ENCODE results near the gene NRXN3.

Gene NRXN3

DNA sequence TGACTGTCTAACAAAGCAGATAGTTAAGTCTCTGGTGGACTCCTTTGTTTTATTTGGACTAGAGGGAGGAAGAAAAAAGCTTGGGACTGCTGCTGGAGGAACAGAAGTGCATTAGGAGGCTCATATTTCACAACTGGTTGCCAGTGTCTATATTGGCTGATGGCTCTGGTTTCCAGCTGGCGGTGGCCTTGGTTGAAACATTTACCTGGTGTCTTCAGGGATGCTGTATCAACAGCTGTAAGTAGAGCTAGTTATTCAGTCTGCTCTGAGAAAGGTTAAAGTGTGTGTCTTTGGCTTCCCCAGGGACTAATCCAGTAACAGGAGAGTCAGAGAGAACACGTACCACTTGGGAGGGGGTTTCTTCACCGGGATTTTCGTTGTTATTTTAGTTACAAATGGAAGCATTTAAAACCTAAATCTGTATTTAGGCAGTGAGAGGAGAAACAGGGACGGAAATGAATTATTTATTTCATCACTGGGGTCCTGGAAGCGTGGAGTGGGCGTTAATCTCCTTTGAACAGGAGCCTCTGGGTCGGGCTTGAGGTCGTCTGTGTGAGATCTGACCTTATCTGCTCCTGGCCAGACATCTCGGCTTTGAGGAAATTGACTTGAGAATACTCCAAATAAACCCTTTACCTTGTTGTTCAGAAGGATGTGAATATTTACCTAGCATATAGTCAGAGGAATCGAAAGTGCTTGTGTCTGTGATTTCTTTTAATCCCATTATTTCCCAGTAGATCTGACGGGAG, 149.9 kb downstream of the NRXN3 start:
- DNase-seq (ENCODE audit: low read depth in 2 of 2): no peak

DNA sequence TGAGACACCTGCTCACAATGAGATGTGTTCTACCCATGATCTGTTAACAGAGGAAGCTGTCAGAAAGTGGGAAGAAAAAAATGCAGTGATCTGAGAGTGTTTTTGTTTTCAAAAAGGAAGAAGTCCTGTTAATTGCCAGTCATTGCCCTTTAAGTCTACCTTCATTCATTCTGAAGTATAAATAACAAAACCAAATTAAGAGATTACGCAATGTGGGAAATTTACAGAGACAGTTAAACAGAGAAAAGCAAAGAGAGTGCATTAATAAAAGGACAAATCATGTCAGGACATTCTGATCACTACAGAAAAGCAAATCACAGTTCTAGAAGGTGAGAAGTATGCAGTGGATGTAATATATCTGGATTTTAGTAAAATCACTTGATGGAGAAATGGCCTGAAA, 154.2 kb downstream of the NRXN3 start:
- no peak for DNase-seq (ENCODE audit: low read depth in 2 of 2)

DNA sequence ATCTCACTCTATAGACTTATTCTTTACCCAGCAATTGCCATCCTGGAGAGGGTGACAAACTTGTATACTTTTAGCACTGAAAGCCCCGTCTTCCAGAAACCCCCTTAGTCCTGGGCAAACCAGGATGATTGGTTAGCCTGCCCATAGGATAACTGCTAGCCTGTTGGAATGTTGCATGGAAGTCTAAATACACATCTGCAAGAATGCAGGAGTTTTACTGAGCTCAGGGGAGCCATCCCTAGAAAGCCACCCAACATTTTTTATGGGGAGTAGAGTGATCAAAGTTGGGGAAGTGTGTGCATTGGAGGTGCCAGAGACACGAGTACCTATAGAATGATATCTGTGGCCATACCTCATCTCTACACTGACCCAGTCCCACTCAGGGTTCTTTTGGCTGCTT, 155.7 kb downstream of the NRXN3 start:
- DNase-seq (ENCODE audit: low read depth in 2 of 2): no peak

DNA sequence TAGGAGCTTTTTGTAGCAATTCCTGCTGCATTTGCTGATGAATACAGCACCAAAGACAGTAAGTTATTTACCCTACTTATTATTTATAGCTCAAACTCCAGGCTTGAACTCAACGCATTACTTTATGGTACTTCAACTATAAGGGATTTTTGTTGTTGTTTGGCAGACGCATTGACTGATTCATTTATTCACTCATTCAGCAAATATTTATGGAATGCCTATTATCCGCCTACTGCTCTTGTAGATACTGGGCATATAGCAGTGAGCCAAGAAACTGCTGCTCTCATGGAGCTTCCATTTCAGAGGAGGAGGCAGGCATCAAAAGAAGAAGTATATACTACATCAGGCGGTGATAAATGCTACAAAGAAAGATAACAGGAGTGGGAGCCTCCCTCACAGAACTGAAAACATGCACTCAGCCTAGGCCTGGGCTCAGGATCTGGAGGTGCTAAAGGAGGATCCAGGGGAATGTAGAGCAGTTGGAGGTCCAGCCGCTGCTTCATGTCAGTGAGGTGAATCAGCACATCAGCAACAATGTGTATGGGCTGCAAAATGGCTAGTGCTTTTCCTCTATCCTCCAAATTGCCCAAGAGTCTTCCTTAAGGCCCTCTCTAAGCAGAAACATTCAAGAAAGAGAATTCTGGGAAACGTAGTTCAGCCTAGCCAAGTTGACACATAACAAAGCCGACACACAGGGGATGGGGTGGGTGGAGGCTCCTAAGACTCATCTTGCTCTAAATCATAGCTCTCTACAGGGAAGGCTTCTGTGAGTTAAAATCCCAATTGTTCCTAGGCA, 157.5 kb downstream of the NRXN3 start:
- DNase-seq (ENCODE audit: low read depth in 2 of 2): no peak

DNA sequence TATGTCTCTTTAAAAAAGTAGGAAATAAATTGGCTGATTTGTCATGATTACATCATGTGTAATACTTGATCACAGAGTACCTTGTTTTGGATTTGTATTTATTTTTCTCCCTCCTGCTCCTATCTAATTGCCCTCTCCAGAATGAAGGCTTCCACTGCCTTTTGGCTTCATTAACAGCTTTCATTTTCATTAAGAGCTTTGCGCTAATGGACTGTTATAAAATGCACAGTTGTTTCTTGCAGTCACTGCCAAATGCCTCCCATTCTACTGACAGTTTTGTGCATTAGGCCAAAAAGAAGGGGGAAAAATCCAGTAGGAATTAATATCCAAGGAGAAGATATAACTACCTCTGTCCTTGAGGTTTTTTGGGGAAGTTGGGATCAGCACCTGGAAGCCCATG, 159.2 kb downstream of the NRXN3 start:
- no peak for DNase-seq (ENCODE audit: low read depth in 2 of 2)

DNA sequence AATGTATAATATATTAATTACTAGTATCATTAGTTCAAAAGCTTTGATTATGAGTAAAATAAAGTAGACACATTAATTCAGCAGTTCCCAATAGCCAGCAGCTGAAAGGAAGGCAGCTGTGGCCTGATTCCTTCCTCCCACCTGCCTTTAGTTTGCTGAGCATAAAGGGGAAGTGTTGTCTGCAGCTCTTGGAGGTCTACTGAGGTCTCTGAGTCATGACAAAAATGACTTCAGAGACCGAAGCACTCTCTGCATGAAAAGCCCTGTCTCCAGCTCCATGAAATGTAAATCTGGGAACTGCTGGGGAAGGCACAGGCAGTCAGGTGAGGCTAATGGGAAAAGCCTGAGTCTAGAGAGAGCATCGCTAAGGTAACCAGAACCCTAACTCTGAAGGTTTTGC, 165.4 kb downstream of the NRXN3 start:
- DNase-seq (ENCODE audit: low read depth in 2 of 2): no peak

DNA sequence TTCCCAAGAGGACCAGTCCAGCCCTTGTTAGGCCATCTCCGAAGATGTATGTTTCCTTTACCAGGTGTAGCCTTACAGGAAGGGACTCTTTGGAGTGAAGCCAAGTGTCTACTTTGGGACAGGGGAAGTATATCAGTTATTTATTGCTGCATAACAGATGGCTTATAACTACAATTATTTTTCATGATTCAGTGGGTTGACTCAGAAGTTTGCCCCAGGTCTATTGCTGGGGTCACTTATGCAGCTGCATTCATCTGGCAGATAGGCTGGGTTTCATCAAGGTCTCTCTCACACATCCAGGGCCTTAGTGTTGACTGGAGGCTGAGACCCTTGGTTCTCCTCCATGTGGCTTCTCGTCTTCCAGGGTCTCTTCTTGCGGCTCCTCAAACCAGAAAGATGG, 170.1 kb downstream of the NRXN3 start:
- DNase-seq (ENCODE audit: low read depth in 2 of 2): no peak

DNA sequence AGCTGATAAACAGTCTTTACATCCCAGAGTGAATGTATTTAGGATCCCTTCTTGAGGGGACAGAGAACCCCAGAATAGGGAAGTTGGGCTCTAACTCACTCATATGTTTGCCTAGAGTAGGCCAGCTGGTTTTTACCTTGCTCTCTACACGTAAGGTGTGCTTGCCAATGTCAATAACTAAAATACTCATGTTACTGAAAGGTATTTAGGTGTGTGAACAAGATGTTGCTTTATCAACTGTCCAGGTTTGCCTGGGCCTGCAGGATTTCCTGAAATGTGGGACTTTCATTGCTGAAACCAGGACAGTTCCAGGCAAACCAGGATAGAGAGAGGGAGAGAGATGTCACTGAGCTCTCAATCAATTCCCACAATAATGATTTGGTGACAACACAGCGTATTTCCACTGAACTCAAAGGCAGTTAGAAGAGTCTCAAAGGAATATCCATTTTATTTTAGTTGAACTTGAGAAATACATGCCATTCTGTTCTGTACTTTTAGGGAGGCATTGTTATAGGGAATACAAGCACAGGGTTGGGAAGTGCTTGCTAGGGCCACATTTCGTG, 171.7 kb downstream of the NRXN3 start:
- DNase-seq (ENCODE audit: low read depth in 2 of 2): no peak

DNA sequence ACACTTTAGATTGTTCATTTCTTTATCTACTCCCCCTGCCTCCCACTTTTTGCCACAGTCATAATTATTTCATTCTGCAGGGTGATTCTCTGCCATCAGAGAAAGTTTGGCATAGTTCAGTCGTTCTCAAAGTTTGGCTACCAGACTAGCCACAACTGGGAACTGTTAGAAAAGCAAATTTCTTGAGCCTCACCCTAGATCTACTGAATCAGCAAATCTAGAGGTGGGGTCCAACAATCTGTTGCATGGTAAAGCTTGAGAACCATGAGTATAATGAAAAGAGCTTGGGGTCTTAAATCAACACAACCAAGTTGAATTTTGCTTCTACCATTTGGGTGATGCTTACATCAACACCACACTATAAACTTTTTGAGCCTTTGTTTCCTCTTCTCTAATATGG, 172.7 kb downstream of the NRXN3 start:
- no peak for DNase-seq (ENCODE audit: low read depth in 2 of 2)

DNA sequence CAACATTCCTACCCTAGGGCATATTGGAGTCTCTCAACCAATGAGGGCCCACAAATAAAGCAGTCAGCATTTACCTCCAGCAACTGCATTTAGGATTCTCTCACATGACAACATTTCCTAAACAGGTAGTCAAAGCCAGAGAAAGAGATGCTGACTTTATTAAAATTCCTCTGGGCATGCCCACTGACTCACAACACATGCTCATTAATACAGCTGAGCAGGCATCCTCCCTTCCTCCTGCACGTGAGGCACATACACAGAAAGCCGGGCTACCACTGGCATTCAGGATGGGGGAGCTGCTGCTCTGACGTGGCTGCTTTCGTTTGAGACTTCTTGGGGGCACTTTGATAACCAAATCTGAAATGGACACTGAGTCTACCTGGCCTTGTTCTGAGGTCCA, 174.1 kb downstream of the NRXN3 start:
- no peak for DNase-seq (ENCODE audit: low read depth in 2 of 2)

DNA sequence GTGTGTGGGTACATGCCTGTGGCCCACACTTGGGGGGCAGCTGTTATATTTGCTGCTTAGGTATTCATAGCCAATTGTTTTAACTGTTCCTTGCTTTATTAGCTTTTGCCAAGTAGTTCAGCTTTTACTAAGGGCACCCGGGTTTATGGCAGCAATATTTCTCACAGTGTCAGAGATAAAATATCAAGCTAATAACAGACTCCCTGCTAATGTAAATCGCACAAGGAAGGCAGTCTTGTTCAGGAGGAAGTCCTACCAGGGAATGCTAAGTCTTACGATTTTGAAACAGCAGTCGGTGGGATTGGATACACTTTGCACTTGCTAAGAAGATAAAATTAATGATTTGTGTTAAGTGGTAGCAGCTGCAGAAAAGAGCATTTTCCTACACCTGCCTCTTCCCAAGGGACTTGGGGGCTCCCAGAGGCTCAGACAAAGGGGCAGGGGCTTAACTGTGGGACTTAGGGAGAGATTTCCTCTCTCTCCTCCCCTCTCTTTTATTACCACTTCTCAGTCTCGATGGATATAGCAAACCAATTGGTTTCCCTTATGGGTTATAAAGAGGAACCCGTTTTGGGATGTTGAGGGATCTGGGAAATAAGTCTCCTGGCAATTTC, 175.1 kb downstream of the NRXN3 start:
- no peak for DNase-seq (ENCODE audit: low read depth in 2 of 2)

DNA sequence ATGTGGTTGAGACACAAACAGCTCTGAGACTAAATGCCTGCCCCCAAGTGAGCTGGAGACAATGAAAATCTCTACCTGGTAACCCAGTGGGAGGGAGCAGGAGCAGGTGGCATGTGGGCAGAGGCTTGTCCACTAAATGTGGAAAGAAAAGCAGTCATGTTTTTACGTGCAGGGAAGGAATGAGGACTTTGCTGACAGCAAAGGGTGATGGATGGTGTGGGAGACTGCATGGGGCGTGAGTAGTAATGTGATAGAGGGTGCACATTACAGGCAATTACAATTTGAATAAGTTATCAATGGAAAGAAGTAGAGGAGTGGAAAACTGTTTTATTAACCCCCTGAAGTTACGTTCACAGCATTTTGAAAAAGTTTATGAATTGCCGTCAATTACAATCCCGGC, 176.6 kb downstream of the NRXN3 start:
- DNase-seq (ENCODE audit: low read depth in 2 of 2): no peak

DNA sequence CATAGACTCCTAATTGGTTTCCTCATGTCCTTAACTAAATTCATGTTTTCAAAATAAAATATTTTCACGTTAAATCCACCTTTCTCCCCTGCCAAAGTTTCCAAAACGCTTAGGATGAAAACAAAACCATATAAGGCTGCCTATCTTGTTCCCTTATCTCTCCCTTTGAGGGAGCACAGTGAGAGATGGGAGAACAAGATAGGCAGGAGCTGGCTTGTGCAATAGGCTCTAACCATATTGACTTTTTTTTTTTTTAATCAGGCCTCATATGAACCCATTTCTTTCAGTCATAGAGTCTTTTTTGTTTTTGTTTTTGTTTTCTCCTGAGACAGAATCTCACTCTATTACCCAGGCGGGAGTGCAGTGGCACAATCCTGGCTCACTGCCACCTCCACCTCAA, 184.9 kb downstream of the NRXN3 start:
- no peak for DNase-seq (ENCODE audit: low read depth in 2 of 2)

DNA sequence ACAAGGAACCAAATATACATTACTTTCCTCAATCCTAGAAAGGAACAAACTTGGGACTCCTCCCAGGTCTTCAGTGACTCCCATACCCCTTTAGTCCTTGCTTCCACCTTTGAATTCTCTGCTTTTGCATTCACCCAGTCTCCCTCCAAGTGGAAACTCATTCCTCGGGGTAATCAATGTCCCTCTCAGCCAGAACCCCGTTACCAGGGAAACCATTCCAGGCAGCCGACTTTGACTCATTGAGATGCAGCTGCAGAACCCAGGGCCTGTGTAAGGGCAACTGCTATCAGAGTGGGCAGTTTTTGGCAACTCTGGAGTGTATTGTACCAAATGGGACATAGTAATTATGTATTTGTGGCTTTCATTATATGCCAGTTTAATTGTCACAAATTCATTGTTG, 186.2 kb downstream of the NRXN3 start:
- no peak for DNase-seq (ENCODE audit: low read depth in 2 of 2)

DNA sequence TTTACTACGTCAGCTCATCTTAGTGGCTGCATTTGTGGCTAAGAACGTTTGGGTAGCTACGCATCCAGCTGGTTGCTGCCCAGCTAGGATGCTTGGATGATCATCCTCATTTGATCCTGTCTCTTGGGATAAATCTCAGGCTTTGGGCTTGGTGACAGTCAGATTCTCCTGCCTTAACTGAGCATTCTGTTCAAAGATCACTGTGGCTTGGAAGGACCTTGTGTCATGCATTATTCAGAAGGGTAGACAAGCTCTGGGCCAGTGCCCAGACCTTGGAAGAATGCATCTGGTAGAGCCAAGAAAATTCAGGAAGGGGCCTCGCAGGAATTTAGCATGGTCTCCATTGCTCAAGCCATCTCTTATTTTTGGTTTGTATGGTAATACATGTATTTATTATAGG, 188.4 kb downstream of the NRXN3 start:
- DNase-seq (ENCODE audit: low read depth in 2 of 2): no peak

DNA sequence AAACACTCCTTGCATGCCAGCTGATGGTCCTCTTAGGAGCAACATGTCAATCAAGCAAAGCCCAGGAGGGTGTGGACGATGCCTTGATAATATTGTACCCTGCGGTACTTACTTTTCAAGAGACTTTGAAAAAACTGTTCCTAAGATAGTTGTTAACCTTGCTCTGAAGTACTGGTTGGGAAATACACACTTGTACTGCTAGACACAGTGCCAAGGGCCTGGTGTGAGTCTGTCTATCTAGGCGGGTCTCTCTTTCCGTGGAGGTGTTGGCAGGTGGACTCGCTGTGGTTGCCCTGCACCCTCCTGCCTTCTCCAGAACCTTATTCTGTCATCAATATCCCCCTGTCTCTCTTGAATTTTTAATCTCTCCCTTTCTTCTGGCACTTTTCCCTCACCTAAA, 189.4 kb downstream of the NRXN3 start:
- DNase-seq (ENCODE audit: low read depth in 2 of 2): no peak

DNA sequence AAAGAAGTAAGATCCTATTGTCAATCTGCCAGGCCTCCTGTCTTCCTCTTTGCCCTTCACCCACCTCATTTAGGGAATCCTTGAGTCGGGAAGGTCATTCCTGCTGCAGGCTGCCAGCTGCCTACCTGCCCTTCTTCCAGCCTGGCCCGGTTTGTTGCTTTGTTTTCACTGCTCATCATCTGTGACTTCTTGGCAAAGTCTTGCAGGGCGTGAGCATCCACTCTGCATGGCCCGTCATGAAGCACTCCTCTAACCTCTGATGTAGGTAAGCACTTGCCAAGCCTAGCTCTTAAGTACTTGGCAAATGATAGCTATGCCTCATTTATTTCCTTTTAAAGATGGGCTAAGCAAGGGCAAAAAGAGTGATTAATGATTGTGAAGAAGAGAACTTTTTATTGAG, 192.8 kb downstream of the NRXN3 start:
- no peak for DNase-seq (ENCODE audit: low read depth in 2 of 2)

DNA sequence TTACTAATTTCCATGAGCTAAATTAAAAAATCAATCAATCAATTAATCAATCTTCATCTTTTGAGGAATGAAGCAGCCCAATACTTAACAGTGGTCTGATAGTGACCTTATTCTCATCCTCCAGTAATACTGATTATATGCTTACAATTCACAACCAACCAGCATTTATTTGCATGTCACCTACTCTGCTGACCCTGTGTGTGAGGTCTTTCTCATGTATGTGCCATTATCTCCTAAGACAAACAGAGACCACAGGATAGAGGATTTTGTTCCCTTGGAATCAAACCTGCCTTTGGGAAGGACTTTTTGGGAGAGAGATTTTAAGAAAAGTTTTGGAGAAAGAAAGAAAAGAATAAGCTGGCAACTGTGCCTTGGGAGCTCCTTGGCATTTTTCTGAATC, 197.2 kb downstream of the NRXN3 start:
- no peak for DNase-seq (ENCODE audit: low read depth in 2 of 2)

DNA sequence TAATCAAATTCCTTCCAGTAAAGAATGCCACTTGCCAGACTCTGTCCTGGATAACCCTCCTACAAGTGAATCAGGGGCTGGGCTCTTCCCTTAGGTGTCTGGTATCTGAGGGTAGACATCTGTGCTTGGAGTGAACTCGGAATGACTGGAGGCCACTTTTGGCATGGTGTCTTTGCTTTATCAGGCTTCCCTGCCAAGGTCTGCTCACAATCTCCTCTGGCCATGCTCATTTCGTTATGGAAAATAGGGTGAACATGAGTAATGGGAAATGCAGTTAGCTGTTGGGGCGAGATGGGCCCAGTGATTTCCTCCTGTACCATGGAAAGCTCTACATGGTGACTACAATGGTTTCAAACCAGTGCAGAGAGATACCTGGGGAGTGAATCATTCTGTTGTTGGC, 212.9 kb downstream of the NRXN3 start:
- DNase-seq (ENCODE audit: low read depth in 2 of 2): no peak

DNA sequence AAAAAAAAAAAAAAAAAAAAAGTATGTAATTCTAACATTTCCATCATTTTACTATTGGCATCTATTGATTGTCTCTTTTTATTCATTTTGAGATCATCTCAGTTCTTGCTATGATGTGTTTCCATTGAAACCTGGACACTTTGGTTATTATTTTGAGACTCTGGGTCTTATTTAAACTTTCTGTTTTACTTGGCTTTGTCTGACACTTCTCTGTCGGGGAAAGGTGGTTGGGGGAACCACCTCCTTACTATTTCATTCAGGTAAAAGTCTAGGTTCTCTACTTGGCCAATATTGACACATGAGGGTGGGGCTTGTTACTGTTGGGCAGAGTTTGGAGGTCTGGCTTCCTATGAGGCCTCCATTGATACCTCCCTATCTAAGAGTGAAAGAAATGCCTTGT, 228.0 kb downstream of the NRXN3 start:
- no peak for DNase-seq (ENCODE audit: low read depth in 2 of 2)

DNA sequence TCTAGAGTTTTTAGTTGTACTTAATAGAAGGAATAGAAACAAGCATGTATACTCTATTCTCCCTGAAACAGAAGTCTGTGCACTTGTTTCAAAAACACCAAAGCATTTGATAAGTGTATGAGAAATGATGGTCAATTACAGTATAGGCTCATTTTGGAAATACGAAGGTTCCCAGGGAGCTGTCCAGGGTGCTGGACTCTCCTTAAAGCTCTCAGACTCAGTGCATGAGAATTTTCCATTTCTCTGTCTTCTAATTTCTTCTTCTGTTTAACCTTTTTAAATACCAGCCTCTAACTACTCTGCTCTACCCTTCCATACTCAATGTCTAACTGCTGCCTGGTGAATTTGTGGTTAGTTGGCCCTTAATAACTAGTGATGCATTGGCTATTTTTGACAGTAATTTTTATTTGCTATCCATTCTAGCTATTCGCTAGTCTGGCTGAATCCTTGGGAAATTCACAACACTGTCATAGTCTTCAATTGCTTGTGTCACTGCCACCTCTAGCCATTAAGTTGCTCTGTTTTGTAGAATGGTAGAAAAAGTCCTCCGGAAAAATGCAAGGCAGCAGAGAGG, 229.2 kb downstream of the NRXN3 start:
- DNase-seq (ENCODE audit: low read depth in 2 of 2): no peak

DNA sequence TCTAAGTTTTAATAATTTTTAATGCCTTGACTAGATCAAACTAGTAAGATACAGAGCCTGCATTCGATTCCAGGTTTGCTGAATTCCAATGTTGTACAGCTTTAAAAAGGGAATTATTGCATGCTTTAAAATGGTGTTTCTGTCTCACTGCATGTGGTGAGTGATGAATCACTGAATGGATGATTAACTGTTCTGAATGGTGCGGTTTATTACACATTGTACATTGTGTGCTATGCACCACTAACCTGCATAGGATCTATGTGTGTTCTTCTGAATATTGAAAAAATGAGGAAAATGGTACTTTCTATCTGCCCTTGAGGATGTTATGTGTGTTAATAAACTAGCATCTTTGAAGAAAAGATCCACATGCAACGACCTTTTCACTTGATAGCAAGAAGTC, 231.7 kb downstream of the NRXN3 start:
- no peak for DNase-seq (ENCODE audit: low read depth in 2 of 2)

Measured in stimulated activated CD4-positive, alpha-beta T cell treated with anti-CD3 and anti-CD28 coated beads, Interleukin-1b, Interleukin-23, amount 100 ng/mL, for 1 hour (primary cell).